PFSK-1 (cell line): Measurements from ENCODE around the gene DGCR8.

Experiments used
- FOXP2 ChIP-seq: optimal IDR thresholded peaks from 2 replicates; pipeline ENCODE3; 2011; ENCODE audit warnings: borderline replicate concordance, control low read depth, inconsistent platforms; ENCODE audit not compliant: insufficient read depth; ENCODE audit errors: extremely low read length, extremely low read depth
- POLR2AphosphoS5 ChIP-seq: IDR thresholded peaks from 2 replicates; pipeline ENCODE4 v1.6.1; 2012; ENCODE audit warnings: low read depth, mild to moderate bottlenecking, control low read depth, low read length, moderate library complexity
- SIN3A ChIP-seq: IDR thresholded peaks from 2 replicates; pipeline ENCODE4 v1.6.1; 2012; ENCODE audit warnings: mild to moderate bottlenecking, low read length, moderate library complexity, borderline replicate concordance; ENCODE audit not compliant: insufficient read depth
- TAF1 ChIP-seq: IDR thresholded peaks from 2 replicates; pipeline ENCODE4 v1.6.1; 2012; ENCODE audit warnings: low read length, control low read depth, borderline replicate concordance; ENCODE audit not compliant: insufficient read depth
- TF ChIP-seq, protein P1 (sequence below), 2 experiments: IDR thresholded peaks; 2 replicates each; pipeline versions ENCODE4 v1.6.1 to v1.8.0; 2011 to 2012; ENCODE audit warnings: low read depth in 2 of 2, low read length in 2 of 2, control low read depth in 1 of 2, inconsistent platforms in 1 of 2, mild to moderate bottlenecking in 1 of 2, moderate library complexity in 1 of 2; ENCODE audit not compliant: insufficient read depth in 1 of 2

Gene DGCR8

DNA sequence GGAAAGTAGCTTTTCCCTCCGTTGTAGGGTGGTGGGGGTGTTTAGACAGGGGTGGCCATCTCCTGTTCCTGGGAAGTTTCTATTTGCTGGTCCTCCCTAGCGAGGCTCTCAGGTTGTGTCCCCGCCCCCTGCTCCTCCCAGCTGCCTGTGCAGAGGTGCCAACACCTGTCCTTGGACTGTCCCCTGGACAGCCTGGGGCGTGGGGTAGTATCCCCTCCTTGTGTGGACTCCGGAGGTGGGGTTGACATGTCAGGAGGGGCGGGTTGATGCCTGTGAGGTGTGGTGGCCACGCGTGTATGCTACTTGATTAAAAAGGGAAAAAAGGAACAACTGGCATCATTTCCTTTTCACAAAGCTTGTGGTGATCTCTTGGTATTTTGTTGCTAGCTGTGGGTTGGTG is 21.6 kb downstream of the DGCR8 start:
- TF ChIP-seq, protein P1, sequence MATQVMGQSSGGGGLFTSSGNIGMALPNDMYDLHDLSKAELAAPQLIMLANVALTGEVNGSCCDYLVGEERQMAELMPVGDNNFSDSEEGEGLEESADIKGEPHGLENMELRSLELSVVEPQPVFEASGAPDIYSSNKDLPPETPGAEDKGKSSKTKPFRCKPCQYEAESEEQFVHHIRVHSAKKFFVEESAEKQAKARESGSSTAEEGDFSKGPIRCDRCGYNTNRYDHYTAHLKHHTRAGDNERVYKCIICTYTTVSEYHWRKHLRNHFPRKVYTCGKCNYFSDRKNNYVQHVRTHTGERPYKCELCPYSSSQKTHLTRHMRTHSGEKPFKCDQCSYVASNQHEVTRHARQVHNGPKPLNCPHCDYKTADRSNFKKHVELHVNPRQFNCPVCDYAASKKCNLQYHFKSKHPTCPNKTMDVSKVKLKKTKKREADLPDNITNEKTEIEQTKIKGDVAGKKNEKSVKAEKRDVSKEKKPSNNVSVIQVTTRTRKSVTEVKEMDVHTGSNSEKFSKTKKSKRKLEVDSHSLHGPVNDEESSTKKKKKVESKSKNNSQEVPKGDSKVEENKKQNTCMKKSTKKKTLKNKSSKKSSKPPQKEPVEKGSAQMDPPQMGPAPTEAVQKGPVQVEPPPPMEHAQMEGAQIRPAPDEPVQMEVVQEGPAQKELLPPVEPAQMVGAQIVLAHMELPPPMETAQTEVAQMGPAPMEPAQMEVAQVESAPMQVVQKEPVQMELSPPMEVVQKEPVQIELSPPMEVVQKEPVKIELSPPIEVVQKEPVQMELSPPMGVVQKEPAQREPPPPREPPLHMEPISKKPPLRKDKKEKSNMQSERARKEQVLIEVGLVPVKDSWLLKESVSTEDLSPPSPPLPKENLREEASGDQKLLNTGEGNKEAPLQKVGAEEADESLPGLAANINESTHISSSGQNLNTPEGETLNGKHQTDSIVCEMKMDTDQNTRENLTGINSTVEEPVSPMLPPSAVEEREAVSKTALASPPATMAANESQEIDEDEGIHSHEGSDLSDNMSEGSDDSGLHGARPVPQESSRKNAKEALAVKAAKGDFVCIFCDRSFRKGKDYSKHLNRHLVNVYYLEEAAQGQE (IDR thresholded peaks at IDR 0.05; ENCODE audit: insufficient read depth in 1 of 2, low read depth in 2 of 2, low read length in 2 of 2) = no peak
- TF ChIP-seq SIN3A (no peak), TAF1 (no peak), POLR2AphosphoS5 (no peak), FOXP2 (no peak)

DNA sequence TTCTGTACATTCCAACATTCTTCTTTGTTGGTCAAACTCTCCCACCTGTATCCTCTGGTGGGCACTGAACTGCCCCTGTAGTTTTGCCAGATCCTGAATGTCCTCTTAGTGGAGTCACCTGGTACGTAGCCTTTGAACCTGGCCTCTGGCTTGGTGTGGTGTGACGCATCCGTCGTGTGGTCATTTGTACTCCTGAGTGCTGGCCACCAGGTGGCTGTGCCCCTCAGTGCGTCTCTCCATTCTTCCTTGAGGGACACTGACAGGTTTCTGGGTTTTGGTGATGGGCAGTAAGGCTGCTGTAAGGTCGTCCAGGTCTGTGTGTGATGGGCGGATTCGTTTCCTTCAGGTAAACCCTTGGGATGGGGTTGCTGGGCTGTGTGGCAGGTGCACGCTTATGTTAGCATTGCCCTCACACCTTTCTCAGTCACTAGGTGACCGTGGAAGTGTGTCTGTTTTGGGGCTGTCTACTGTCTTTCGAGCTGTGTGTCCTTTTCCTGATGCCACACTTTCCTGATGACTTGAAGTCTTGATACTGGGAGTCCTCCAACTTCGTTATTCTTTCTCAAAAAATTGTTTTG is 22.3 kb downstream of the DGCR8 start:
- TF ChIP-seq SIN3A (no peak), TAF1 (no peak), FOXP2 (no peak), POLR2AphosphoS5 (no peak)
- TF ChIP-seq, protein P1 (IDR thresholded peaks at IDR 0.05; ENCODE audit: insufficient read depth in 1 of 2, low read depth in 2 of 2, low read length in 2 of 2) = no peak

DNA sequence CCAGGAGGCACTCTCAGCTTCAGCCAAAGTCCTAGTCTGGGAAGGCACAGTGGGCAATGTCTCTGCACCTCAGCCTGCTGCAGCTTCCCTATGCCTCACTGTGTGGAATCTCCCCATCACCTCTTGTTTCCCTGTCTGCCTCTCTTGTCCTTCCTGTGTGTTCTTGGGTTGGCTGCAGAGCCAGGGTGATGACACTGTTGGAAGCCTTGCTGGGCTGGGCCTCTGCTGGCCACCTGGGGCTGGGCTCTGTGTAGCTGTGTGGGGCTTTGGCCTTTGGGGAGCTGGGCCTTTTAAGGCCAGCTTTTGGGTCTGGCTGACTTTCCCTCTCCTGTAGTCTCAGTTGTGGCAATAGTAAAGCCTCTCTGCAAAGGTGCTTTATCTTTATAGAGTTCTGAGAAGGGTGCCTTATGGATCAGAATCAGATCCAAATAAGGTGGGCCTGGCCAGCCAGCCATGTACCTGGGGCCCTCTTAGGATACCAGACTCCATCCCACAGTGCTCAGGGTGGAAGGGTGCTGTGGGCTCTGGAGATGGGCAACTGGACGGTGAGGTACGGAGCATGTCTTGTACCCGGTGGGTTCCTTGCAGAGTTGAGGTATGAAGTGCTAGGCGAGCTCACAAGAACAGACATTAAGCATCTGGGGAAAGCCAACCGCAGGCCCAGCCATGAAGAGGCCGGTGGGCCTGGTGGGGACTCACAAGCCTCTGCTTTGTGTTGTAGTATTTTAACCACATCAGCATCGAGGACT is 25.6 kb downstream of the DGCR8 start:
- TF ChIP-seq TAF1 (no peak), FOXP2 (no peak), POLR2AphosphoS5 (no peak), SIN3A (no peak)
- TF ChIP-seq, protein P1 (IDR thresholded peaks at IDR 0.05; ENCODE audit: insufficient read depth in 1 of 2, low read depth in 2 of 2, low read length in 2 of 2) = no peak

DNA sequence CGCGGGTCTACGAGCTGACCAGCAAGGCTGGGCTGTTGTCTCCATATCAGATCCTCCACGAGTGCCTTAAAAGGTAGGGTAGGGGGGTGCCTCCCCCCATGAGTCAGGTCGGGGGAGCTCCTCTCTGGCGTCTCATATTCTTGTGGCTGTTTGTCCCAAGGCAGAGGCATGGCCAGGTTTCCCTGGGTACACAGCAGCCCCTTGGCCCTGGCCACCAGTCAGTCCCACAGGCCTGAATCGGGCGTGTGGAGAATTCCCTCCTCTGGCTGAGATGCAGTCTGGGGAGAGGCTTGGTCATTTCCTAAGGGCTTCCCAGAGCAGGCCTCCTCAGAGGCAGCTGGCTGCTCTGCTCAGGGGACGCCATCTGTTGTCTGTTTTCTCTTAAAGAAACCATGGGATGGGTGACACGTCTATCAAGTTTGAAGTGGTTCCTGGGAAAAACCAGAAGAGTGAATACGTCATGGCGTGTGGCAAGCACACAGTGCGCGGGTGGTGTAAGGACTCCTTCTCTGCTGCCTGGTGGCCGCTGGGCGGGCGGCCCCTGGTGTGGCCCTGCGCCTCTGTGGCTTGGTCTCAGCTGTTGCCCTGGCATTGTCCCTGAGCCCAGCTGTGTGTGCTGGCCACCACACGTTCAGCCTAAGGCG is 26.3 kb downstream of the DGCR8 start:
- TF ChIP-seq FOXP2 = no peak
- TF ChIP-seq, protein P1 (IDR thresholded peaks at IDR 0.05; ENCODE audit: insufficient read depth in 1 of 2, low read depth in 2 of 2, low read length in 2 of 2) = no peak
- no peak for TF ChIP-seq POLR2AphosphoS5
- TF ChIP-seq TAF1 = no peak
- TF ChIP-seq SIN3A = no peak
